Fibroblast of skin of left quadriceps (primary cell): ENCODE results near the gene SCN2B.

Experiments used
- DNase-seq, 2 experiments: peaks; one replicate each; pipeline ENCODE4 v3.0.0-alpha.2; 2013; ENCODE audit warnings: low read depth in 2 of 2

The SCN2B gene

GRCh38 chr11:118175993-118176777, at the start of gene SCN2B:
Gene SCN2B, minus strand, starts transcription at chr11:118176639. Its CDS starts 208 bp downstream, at chr11:118176431.
- no peak for DNase-seq

GRCh38 chr11:118224511-118225188, 48.2 kb upstream of the SCN2B start, which contains the start of gene JAML:
Gene JAML, minus strand, starts transcription at chr11:118225011. Its CDS starts 10,145 bp downstream, at chr11:118214866.
- no peak for DNase-seq

- no peak for DNase-seq
These were observed 47.6 kb upstream of the SCN2B start for GRCh38 chr11:118223992-118224391.

GRCh38 chr11:118223570-118223969, 47.1 kb upstream of the SCN2B start:
- no peak for DNase-seq

GRCh38 chr11:118222437-118222836, 46.0 kb upstream of the SCN2B start:
- no peak for DNase-seq

- DNase-seq, result no peak
These were observed 45.0 kb upstream of the SCN2B start for GRCh38 chr11:118221419-118221818.

- no peak for DNase-seq
These were observed 43.3 kb upstream of the SCN2B start for GRCh38 chr11:118219732-118220131.

- DNase-seq, result no peak
These were observed 42.8 kb upstream of the SCN2B start for GRCh38 chr11:118219244-118219643.

GRCh38 chr11:118217575-118217974, 41.1 kb upstream of the SCN2B start:
- no peak for DNase-seq

- no peak for DNase-seq
These were observed 40.4 kb upstream of the SCN2B start for GRCh38 chr11:118216621-118217481.

- DNase-seq, result no peak
These were observed 39.3 kb upstream of the SCN2B start for GRCh38 chr11:118215765-118216164.

- DNase-seq, result no peak
These were observed 38.8 kb upstream of the SCN2B start for GRCh38 chr11:118215262-118215661.

- DNase-seq, result no peak
These were observed 37.9 kb upstream of the SCN2B start for GRCh38 chr11:118214210-118214914.

GRCh38 chr11:118213781-118214180, 37.3 kb upstream of the SCN2B start:
- no peak for DNase-seq

GRCh38 chr11:118213201-118213600, 36.8 kb upstream of the SCN2B start:
- no peak for DNase-seq

GRCh38 chr11:118212781-118213191, 36.3 kb upstream of the SCN2B start:
- DNase-seq, result no peak

GRCh38 chr11:118212131-118212725, 35.8 kb upstream of the SCN2B start:
- no peak for DNase-seq

- no peak for DNase-seq
These were observed 34.6 kb upstream of the SCN2B start for GRCh38 chr11:118211006-118211405.

GRCh38 chr11:118210323-118210722, 33.9 kb upstream of the SCN2B start:
- no peak for DNase-seq

- DNase-seq, result no peak
These were observed 32.6 kb upstream of the SCN2B start for GRCh38 chr11:118209033-118209432.

- DNase-seq, result no peak
These were observed 30.6 kb upstream of the SCN2B start for GRCh38 chr11:118207079-118207478.
